ENCODE measurements around the gene TSNAXIP1.
A peak's percentile ranks its signal among the peaks of the same experiment; 100 is the strongest.

TSNAXIP1 gene

GRCh38 chr16:67806428-67807147 is at the start of gene TSNAXIP1, which contains the start of gene RANBP10:
Gene TSNAXIP1 (plus strand): TSS chr16:67806889. CDS start chr16:67807150, 261 bp downstream.
Gene RANBP10 (minus strand): TSS chr16:67806560. CDS start chr16:67806536, 24 bp downstream.
- peak; percentile 89 for DNase-seq

- DNase-seq = no peak
Observed at GRCh38 chr16:67758006-67758405, 48.7 kb upstream of the TSNAXIP1 start.

GRCh38 chr16:67758966-67759365 is 47.7 kb upstream of the TSNAXIP1 start:
- no peak for DNase-seq

GRCh38 chr16:67760206-67760955 is 46.3 kb upstream of the TSNAXIP1 start:
- DNase-seq = no peak

GRCh38 chr16:67760956-67761230 is 45.8 kb upstream of the TSNAXIP1 start:
- DNase-seq = no peak

- DNase-seq = no peak
Observed at GRCh38 chr16:67761924-67762323, 44.8 kb upstream of the TSNAXIP1 start.

- no peak for DNase-seq
Observed at GRCh38 chr16:67762385-67762784, 44.3 kb upstream of the TSNAXIP1 start.

- no peak for DNase-seq
Observed at GRCh38 chr16:67763066-67763465, 43.6 kb upstream of the TSNAXIP1 start.

- no peak for DNase-seq
Observed at GRCh38 chr16:67764158-67764667, 42.5 kb upstream of the TSNAXIP1 start.

- no peak for DNase-seq
Observed at GRCh38 chr16:67766291-67766690, 40.4 kb upstream of the TSNAXIP1 start.

GRCh38 chr16:67767953-67768352 is 38.7 kb upstream of the TSNAXIP1 start:
- DNase-seq = no peak

GRCh38 chr16:67770346-67770991 is 36.2 kb upstream of the TSNAXIP1 start:
- DNase-seq = no peak

GRCh38 chr16:67773099-67773498 is 33.6 kb upstream of the TSNAXIP1 start:
- no peak for DNase-seq

- DNase-seq = no peak
Observed at GRCh38 chr16:67773569-67774456, 32.9 kb upstream of the TSNAXIP1 start.

- no peak for DNase-seq
Observed at GRCh38 chr16:67774457-67774853, 32.2 kb upstream of the TSNAXIP1 start.

- DNase-seq = no peak
Observed at GRCh38 chr16:67775273-67775672, 31.4 kb upstream of the TSNAXIP1 start.

GRCh38 chr16:67779256-67780014 is 27.3 kb upstream of the TSNAXIP1 start:
- DNase-seq = no peak

- DNase-seq = no peak
Observed at GRCh38 chr16:67780847-67781564, 25.7 kb upstream of the TSNAXIP1 start.

- no peak for DNase-seq
Observed at GRCh38 chr16:67781565-67781921, 25.1 kb upstream of the TSNAXIP1 start.

GRCh38 chr16:67782567-67783352 is 23.9 kb upstream of the TSNAXIP1 start:
- DNase-seq = no peak

GRCh38 chr16:67783353-67783725 is 23.4 kb upstream of the TSNAXIP1 start:
- DNase-seq = no peak
